ENCODE measurements around the gene HNRNPH3. TPM values are rescaled to one million over a fixed set of nuclear protein-coding genes. Genes with fewer than 3 reads are reported as not detected.
"Not testable (repeated sequence)": the region's sequence is repeated elsewhere in the genome, so short reads cannot be mapped to it uniquely, and the experiment has no call there.

HNRNPH3 gene
- total RNA-seq, 1 donor from 2014 or later, result 164 TPM

DNA sequence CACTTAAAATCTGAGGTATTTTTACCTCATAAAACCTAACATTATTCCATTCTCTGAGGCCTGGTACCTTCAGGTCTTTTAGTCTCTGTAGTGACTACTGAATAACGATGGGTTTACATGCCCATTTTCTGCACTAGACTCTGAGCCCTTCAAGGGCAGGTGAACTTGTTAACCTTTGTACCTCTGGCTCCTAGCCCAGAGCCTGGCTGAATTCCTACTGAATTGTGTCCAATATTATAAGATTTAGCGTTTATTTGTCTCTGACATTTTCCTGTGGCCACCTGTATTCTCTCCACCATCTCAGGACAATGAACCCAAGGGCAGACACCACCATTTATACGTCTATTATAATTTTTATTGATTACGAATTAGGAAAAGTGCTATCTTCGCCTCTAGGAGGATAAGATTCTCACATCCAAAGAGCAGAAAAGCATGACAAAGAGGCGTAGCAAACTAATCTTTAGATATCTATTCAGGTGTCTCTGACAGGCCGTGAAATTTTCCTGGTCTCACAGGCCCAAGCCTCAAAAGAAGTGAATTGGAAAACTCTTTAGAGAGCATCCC, 27.9 kb upstream of the HNRNPH3 start:
- Mint-ChIP-seq H3K27me3 (ENCODE audit: low read depth) (no peaks in the 10 kb centered on the region), H3K27ac (no peak overlapping the region), H3K9me3 (no peaks in the 10 kb centered on the region), H3K36me3 (no peaks in the 10 kb centered on the region), H3K4me1 (peaks cover 8% of the 10 kb centered on the region), H3K4me3 (no peak overlapping the region)
- no peak for DNase-seq (ENCODE audit: low spot score in 2 of 2, unreplicated experiment in 2 of 2)
- TF ChIP-seq, protein P1, sequence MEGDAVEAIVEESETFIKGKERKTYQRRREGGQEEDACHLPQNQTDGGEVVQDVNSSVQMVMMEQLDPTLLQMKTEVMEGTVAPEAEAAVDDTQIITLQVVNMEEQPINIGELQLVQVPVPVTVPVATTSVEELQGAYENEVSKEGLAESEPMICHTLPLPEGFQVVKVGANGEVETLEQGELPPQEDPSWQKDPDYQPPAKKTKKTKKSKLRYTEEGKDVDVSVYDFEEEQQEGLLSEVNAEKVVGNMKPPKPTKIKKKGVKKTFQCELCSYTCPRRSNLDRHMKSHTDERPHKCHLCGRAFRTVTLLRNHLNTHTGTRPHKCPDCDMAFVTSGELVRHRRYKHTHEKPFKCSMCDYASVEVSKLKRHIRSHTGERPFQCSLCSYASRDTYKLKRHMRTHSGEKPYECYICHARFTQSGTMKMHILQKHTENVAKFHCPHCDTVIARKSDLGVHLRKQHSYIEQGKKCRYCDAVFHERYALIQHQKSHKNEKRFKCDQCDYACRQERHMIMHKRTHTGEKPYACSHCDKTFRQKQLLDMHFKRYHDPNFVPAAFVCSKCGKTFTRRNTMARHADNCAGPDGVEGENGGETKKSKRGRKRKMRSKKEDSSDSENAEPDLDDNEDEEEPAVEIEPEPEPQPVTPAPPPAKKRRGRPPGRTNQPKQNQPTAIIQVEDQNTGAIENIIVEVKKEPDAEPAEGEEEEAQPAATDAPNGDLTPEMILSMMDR (IDR thresholded peaks at IDR 0.05; ENCODE audit: unreplicated experiment), result no peak

DNA sequence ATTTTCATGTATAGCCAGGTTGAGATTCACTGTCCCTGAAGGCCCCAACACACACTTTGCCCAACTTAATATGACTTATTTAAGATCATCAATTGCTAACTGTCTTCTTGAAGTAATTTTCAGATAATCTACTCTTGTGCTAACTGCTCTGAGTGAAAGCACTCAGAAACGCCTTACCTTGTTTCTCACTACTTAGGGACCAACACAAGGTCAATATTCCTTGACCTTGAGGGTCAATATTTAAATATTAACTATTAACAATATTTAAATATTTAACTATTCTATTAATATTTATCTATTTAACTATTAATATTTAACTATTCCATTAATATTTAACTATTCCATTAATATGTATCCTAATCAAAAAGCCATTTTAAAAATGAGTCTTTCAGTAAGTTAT, 26.0 kb upstream of the HNRNPH3 start:
- H3K27ac Mint-ChIP-seq, result no peak overlapping the region
- TF ChIP-seq, protein P1 (IDR thresholded peaks at IDR 0.05; ENCODE audit: unreplicated experiment), result no peak
- H3K36me3 Mint-ChIP-seq, result no peaks in the 10 kb centered on the region
- no peak overlapping the region for H3K4me3 Mint-ChIP-seq
- H3K27me3 Mint-ChIP-seq (ENCODE audit: low read depth), result no peaks in the 10 kb centered on the region
- no peak for DNase-seq (ENCODE audit: low spot score in 2 of 2, unreplicated experiment in 2 of 2)
- H3K4me1 Mint-ChIP-seq, result peaks cover 8% of the 10 kb centered on the region
- H3K9me3 Mint-ChIP-seq, result no peaks in the 10 kb centered on the region

- H3K4me3 Mint-ChIP-seq, result no peak overlapping the region
- H3K27me3 Mint-ChIP-seq (ENCODE audit: low read depth), result no peaks in the 10 kb centered on the region
- TF ChIP-seq, protein P1 (IDR thresholded peaks at IDR 0.05; ENCODE audit: unreplicated experiment), result no peak
- DNase-seq (ENCODE audit: low spot score in 2 of 2, unreplicated experiment in 2 of 2), result no peak
- peaks cover under 1% of the 10 kb centered on the region for H3K9me3 Mint-ChIP-seq
- H3K36me3 Mint-ChIP-seq, result no peaks in the 10 kb centered on the region
- no peak overlapping the region for H3K27ac Mint-ChIP-seq
- peaks cover 4% of the 10 kb centered on the region for H3K4me1 Mint-ChIP-seq
Observed at GRCh38 chr10:68310531-68310930, 21.3 kb upstream of the HNRNPH3 start.

DNA sequence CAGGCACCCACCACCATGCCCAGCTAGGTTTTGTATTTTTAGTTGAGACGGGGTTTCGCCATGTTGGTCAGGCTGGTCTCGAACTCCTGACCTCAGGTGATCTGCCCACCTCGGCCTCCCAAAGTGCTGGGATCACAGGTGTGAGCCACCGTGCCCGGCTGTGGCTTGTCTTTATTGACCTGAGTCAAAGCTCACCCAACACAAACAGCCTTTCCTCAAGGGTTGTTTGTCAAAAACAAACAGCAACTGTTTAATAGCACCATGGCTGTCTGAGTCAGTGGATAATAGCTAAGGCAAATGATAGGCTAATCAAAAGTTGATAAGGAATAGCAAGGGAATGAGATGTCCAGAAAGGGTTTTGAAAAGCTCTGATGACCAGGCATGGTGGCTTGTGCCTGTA, 16.9 kb upstream of the HNRNPH3 start:
- H3K4me1 Mint-ChIP-seq; H3K27ac Mint-ChIP-seq; H3K4me3 Mint-ChIP-seq; DNase-seq (ENCODE audit: low spot score in 2 of 2, unreplicated experiment in 2 of 2); H3K27me3 Mint-ChIP-seq (ENCODE audit: low read depth): not testable (repeated sequence)
- H3K9me3 Mint-ChIP-seq, result peaks cover 20% of the 10 kb centered on the region
- H3K36me3 Mint-ChIP-seq, result peaks cover 17% of the 10 kb centered on the region

DNA sequence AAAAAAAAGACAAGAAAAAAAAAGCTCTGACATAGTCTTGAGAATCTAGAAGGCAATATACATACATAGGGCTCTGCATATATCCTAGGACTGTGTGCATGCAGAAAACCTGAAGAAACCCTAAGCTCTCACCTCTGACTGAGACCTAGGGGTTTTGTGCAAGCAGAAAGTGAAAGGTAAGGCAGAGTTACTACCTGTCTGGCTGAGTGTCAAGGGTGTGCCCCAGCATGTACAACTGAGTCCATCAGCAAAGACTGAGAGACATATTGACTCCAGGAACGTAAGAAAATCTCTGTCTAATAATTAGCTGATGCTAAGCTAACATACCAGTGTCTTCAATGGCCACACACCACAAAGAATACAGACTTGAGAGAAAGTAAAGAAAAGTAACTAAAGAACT, 16.3 kb upstream of the HNRNPH3 start:
- no peak overlapping the region for H3K27ac Mint-ChIP-seq
- H3K4me3 Mint-ChIP-seq, result no peak overlapping the region
- H3K4me1 Mint-ChIP-seq, result no peaks in the 10 kb centered on the region
- TF ChIP-seq, protein P1 (IDR thresholded peaks at IDR 0.05; ENCODE audit: unreplicated experiment), result no peak
- peaks cover 20% of the 10 kb centered on the region for H3K9me3 Mint-ChIP-seq
- no peak for DNase-seq (ENCODE audit: low spot score in 2 of 2, unreplicated experiment in 2 of 2)
- H3K36me3 Mint-ChIP-seq, result peaks cover 17% of the 10 kb centered on the region
- H3K27me3 Mint-ChIP-seq (ENCODE audit: low read depth), result no peaks in the 10 kb centered on the region

GRCh38 chr10:68318331-68319059, 13.4 kb upstream of the HNRNPH3 start:
- no peak for DNase-seq (ENCODE audit: low spot score in 2 of 2, unreplicated experiment in 2 of 2)
- H3K27ac Mint-ChIP-seq, result peak overlapping the region; percentile 9
- H3K36me3 Mint-ChIP-seq, result peaks cover 17% of the 10 kb centered on the region
- no peaks in the 10 kb centered on the region for H3K27me3 Mint-ChIP-seq (ENCODE audit: low read depth)
- H3K9me3 Mint-ChIP-seq, result peaks cover 20% of the 10 kb centered on the region
- H3K4me3 Mint-ChIP-seq, result no peak overlapping the region
- no peaks in the 10 kb centered on the region for H3K4me1 Mint-ChIP-seq
- TF ChIP-seq, protein P1 (IDR thresholded peaks at IDR 0.05; ENCODE audit: unreplicated experiment), result no peak

- not testable (repeated sequence) for H3K27me3 Mint-ChIP-seq (ENCODE audit: low read depth); H3K27ac Mint-ChIP-seq; H3K4me3 Mint-ChIP-seq; H3K36me3 Mint-ChIP-seq; DNase-seq (ENCODE audit: low spot score in 2 of 2, unreplicated experiment in 2 of 2); H3K9me3 Mint-ChIP-seq
- peaks cover 11% of the 10 kb centered on the region for H3K4me1 Mint-ChIP-seq
Observed at GRCh38 chr10:68324396-68324795, 7.5 kb upstream of the HNRNPH3 start.

Data from mesothelial cell of epicardium (in vitro differentiated cells).